HG03095 (cell line): Measurements from ENCODE around the gene ARHGAP8.

Source experiments
- ATAC-seq: cut with Tn5 transposase; IDR thresholded peaks from one replicate; pipeline ENCODE4 v1.9.1; 2021; ENCODE audit warnings: moderate library complexity; ENCODE audit not compliant: unreplicated experiment

Gene ARHGAP8

GRCh38 chr22:44724859-44725258 is 27.5 kb upstream of the ARHGAP8 start:
- ATAC-seq = no peak

GRCh38 chr22:44726439-44726838 is 25.9 kb upstream of the ARHGAP8 start:
- ATAC-seq = no peak

GRCh38 chr22:44727148-44727547 is 25.2 kb upstream of the ARHGAP8 start:
- no peak for ATAC-seq

GRCh38 chr22:44727709-44728108 is 24.7 kb upstream of the ARHGAP8 start:
- no peak for ATAC-seq

- ATAC-seq = no peak
These were observed 23.5 kb upstream of the ARHGAP8 start for GRCh38 chr22:44728761-44729324.

GRCh38 chr22:44729391-44730021 is 22.9 kb upstream of the ARHGAP8 start:
- ATAC-seq = no peak

- no peak for ATAC-seq
These were observed 22.4 kb upstream of the ARHGAP8 start for GRCh38 chr22:44730022-44730393.

- no peak for ATAC-seq
These were observed 21.7 kb upstream of the ARHGAP8 start for GRCh38 chr22:44730490-44731356.

- ATAC-seq = no peak
These were observed 20.9 kb upstream of the ARHGAP8 start for GRCh38 chr22:44731357-44731970.

- no peak for ATAC-seq
These were observed 20.3 kb upstream of the ARHGAP8 start for GRCh38 chr22:44732017-44732561.

GRCh38 chr22:44732661-44733060 is 19.7 kb upstream of the ARHGAP8 start:
- ATAC-seq = no peak

GRCh38 chr22:44733426-44734106 is 18.8 kb upstream of the ARHGAP8 start:
- ATAC-seq = no peak

GRCh38 chr22:44734278-44734677 is 18.1 kb upstream of the ARHGAP8 start:
- ATAC-seq = no peak

GRCh38 chr22:44734801-44735517 is 17.4 kb upstream of the ARHGAP8 start:
- ATAC-seq = no peak

GRCh38 chr22:44735518-44736428 is 16.6 kb upstream of the ARHGAP8 start:
- no peak for ATAC-seq

- no peak for ATAC-seq
These were observed 15.6 kb upstream of the ARHGAP8 start for GRCh38 chr22:44736581-44737405.

GRCh38 chr22:44737406-44738346 is 14.7 kb upstream of the ARHGAP8 start:
- no peak for ATAC-seq
